Muscle of leg (tissue), 11 donors: ENCODE data around the gene AGR3. TPM values are rescaled to one million over a fixed set of nuclear protein-coding genes. Genes with fewer than 3 reads are reported as not detected.
"Not testable (repeated sequence)": the region's sequence is repeated elsewhere in the genome, so short reads cannot be mapped to it uniquely, and the experiment has no call there.

Experiments
- DNase-seq: peaks from one replicate; pipeline ENCODE4 v3.0.0; 2013
- H3K27ac ChIP-seq: one replicate; pipeline ENCODE4 v1.5.1; 2013; ENCODE audit warnings: mild to moderate bottlenecking, low read length, control low read depth
- H3K27me3 ChIP-seq: one replicate; pipeline ENCODE4 v1.6.1; 2013; ENCODE audit warnings: low read length; ENCODE audit not compliant: control insufficient read depth, insufficient read depth
- H3K36me3 ChIP-seq: one replicate; pipeline ENCODE4 v1.6.1; 2013; ENCODE audit warnings: low read length; ENCODE audit not compliant: control insufficient read depth, insufficient read depth
- H3K4me1 ChIP-seq: one replicate; pipeline ENCODE4 v1.6.1; 2013; ENCODE audit warnings: low read length; ENCODE audit not compliant: control insufficient read depth, insufficient read depth
- H3K4me3 ChIP-seq: one replicate; pipeline ENCODE4 v1.5.1; 2013; ENCODE audit warnings: low read length, control low read depth
- H3K9me3 ChIP-seq: replicated peaks from 2 replicates; pipeline ENCODE4 v1.6.1; 2013; ENCODE audit warnings: low read depth, low read length; ENCODE audit not compliant: control insufficient read depth
- WGBS: methylation state at CpG from one replicate; pipeline ENCODE4 v1.1.5; 2013; ENCODE audit warnings: missing lambda C conversion rate; ENCODE audit not compliant: insufficient coverage; 5-methylcytosine and 5-hydroxymethylcytosine counted together
- polyA plus RNA-seq, 8 donors: library from polyadenylated mRNA; unstranded; fragments of 120-200 nt; gene quantifications; one replicate each; pipeline versions ENCODE4 v1.2.1 to v1.2.3, GENCODE V29; 2013; ENCODE audit warnings: inconsistent platforms in 1 of 8, low replicate concordance in 1 of 8; ENCODE audit not compliant: insufficient read length in 8 of 8, insufficient read depth in 1 of 8
- total RNA-seq: library from RNA; stranded (reverse); fragments of 120-200 nt; gene quantifications from one replicate; pipeline ENCODE4 v1.2.4, GENCODE V29; 2013

Gene AGR3
- total and polyA plus RNA-seq, 9 donors: 0.27 to 9.1 (median 1.1) TPM; not detected in 6

DNA sequence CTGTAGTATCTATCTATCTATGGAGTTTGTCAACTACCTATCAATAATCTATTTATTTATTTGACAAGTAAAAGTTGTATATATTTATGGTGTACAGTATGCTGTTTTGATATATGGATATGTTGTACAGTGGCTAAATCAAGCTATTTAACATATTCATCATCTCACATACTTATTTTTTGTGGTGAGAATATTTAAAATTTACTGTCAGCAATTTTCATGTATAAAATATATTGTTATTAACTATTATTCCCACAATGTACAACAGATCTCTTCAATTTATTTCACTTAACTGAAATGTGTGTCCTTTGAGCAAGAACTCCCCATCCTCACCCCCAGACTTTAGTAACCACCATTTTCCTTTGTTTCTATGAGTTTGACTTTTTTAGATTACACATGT lies 14.5 kb downstream of the AGR3 start:
- H3K4me1 ChIP-seq: no peaks in the 10 kb centered on the region
- H3K27me3 ChIP-seq: no peaks in the 10 kb centered on the region
- no peak overlapping the region for H3K27ac ChIP-seq
- H3K9me3 ChIP-seq: no peaks in the 10 kb centered on the region
- no peaks in the 10 kb centered on the region for H3K36me3 ChIP-seq
- no peak for DNase-seq
- H3K4me3 ChIP-seq: no peak overlapping the region

GRCh38 chr7:16853189-16853588 lies 28.6 kb downstream of the AGR3 start:
- H3K36me3 ChIP-seq, H3K9me3 ChIP-seq, DNase-seq, H3K27ac ChIP-seq, H3K27me3 ChIP-seq, H3K4me1 ChIP-seq, H3K4me3 ChIP-seq: not testable (repeated sequence)
- 93% methylated on average over 8 of the region's 11 CpGs for WGBS

- H3K4me3 ChIP-seq: no peak overlapping the region
- no peaks in the 10 kb centered on the region for H3K9me3 ChIP-seq
- H3K27me3 ChIP-seq: no peaks in the 10 kb centered on the region
- peaks cover 4% of the 10 kb centered on the region for H3K4me1 ChIP-seq
- DNase-seq: peak; percentile 52
- no CpG with 5 or more reads among the region's 2 CpGs for WGBS
- H3K27ac ChIP-seq: no peak overlapping the region
- no peaks in the 10 kb centered on the region for H3K36me3 ChIP-seq
These were observed 30.0 kb downstream of the AGR3 start for GRCh38 chr7:16851829-16852228.

DNA sequence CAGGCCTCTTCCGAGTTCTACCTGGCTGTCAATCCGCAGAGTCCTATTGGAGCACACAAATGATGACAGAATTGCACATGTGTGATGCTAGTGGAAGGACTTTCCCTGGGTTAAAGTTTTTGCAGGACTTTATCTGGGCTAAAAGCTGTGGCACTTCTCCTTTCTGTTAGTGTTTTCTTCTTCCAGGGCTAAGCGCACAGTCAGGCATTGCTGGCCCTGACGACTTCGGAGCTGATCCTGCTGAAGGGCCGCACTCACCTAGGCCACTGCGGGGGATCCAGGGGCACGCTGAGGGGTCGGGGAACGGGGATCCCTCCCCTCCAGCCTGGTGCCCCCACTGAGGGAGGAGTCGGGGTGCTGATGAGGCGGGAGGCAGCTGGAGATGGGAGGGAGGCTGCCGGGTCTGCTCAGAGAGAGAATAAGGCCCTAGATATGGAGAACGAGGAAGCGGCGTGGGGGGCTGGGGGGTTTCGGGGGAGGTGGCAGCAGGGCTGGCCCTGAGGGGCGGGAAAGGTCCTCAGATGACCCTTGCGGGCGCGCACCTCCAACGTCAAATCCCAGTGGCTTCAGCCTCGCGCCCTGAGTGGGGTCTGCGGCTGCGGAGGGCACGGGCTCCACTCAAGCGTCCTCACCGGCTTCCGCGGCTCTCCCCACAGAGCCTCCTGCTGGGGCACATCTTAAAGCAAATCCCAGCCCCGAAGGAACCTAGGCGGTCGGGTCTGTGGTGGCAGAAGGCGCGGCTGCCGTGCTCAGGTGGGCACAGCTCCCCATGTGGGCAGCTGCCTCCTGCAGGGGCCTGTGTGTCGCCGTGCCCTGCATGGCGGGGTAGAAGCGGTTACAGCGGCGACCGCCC lies 30.9 kb downstream of the AGR3 start:
- Histone ChIP-seq H3K4me1 (peaks cover 4% of the 10 kb centered on the region), H3K9me3 (no peaks in the 10 kb centered on the region), H3K27me3 (no peaks in the 10 kb centered on the region), H3K27ac (no peak overlapping the region), H3K4me3 (no peak overlapping the region), H3K36me3 (no peaks in the 10 kb centered on the region)
- WGBS: 64% methylated on average over 37 of the region's 44 CpGs
- DNase-seq: peak; percentile 11

GRCh38 chr7:16849296-16850148 lies 32.3 kb downstream of the AGR3 start:
- peaks cover 4% of the 10 kb centered on the region for H3K4me1 ChIP-seq
- no peak for DNase-seq
- WGBS: 94% methylated on average over 8 of the region's 12 CpGs
- H3K27me3 ChIP-seq: no peaks in the 10 kb centered on the region
- H3K9me3 ChIP-seq: no peaks in the 10 kb centered on the region
- no peak overlapping the region for H3K4me3 ChIP-seq
- H3K27ac ChIP-seq: no peak overlapping the region
- no peaks in the 10 kb centered on the region for H3K36me3 ChIP-seq

GRCh38 chr7:16847381-16847860 lies 34.4 kb downstream of the AGR3 start:
- Histone ChIP-seq H3K9me3 (no peaks in the 10 kb centered on the region), H3K27ac (no peak overlapping the region), H3K4me3 (no peak overlapping the region), H3K36me3 (no peaks in the 10 kb centered on the region), H3K4me1 (peaks cover 4% of the 10 kb centered on the region), H3K27me3 (no peaks in the 10 kb centered on the region)
- 15% methylated on average over 2 of the region's 6 CpGs for WGBS
- DNase-seq: no peak

- Histone ChIP-seq H3K27ac (no peak overlapping the region), H3K4me1 (peaks cover 4% of the 10 kb centered on the region), H3K4me3 (no peak overlapping the region), H3K27me3 (no peaks in the 10 kb centered on the region), H3K9me3 (no peaks in the 10 kb centered on the region), H3K36me3 (no peaks in the 10 kb centered on the region)
- WGBS: no CpG with 5 or more reads among the region's 2 CpGs
- DNase-seq: no peak
These were observed 35.1 kb downstream of the AGR3 start for GRCh38 chr7:16846601-16847165.

DNA sequence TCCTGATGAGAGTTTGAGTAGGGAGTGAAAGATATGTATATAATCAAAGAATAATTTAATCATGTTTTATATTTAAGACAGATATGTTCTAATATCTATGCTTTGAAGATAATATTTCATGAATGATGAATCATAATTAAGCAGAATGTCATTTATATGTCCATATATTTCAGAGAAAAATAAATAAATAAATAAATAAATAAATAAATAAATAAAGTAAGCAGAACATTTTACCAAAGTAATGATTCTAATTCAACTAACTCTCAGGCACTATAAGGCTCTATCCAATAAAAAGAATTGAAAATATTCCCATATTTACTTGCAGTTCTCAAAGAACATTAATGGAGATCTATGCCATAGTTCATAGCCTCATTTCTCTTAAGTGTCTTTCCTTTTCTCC lies 36.0 kb downstream of the AGR3 start:
- Histone ChIP-seq H3K9me3 (no peaks in the 10 kb centered on the region), H3K27ac (no peak overlapping the region), H3K27me3 (no peaks in the 10 kb centered on the region), H3K4me3 (no peak overlapping the region), H3K4me1 (peaks cover 4% of the 10 kb centered on the region), H3K36me3 (no peaks in the 10 kb centered on the region)
- DNase-seq: no peak

GRCh38 chr7:16841681-16842080 lies 40.1 kb downstream of the AGR3 start:
- 65% methylated on average over 3 of the region's 4 CpGs for WGBS
- no peak for DNase-seq
- Histone ChIP-seq H3K27ac (no peak overlapping the region), H3K9me3 (no peaks in the 10 kb centered on the region), H3K4me1 (no peaks in the 10 kb centered on the region), H3K27me3 (no peaks in the 10 kb centered on the region), H3K4me3 (no peak overlapping the region), H3K36me3 (no peaks in the 10 kb centered on the region)

GRCh38 chr7:16840094-16840493 lies 41.7 kb downstream of the AGR3 start:
- 85% methylated on average over 5 of the region's 6 CpGs for WGBS
- no peak for DNase-seq
- Histone ChIP-seq H3K27ac (no peak overlapping the region), H3K9me3 (no peaks in the 10 kb centered on the region), H3K36me3 (no peaks in the 10 kb centered on the region), H3K4me1 (no peaks in the 10 kb centered on the region), H3K27me3 (no peaks in the 10 kb centered on the region), H3K4me3 (no peak overlapping the region)
